ENCODE measurements around the gene NEMP1. TPM values are rescaled to one million over a fixed set of nuclear protein-coding genes. Genes with fewer than 3 reads are reported as not detected.

Gene NEMP1
- total and polyA plus RNA-seq, 2 of the 13 experiments (the other 11 are each of a cell fraction or from before 2014, with no cell fraction given): 11.4 to 12.9 TPM

GRCh38 chr12:57069523-57069922 is 9.1 kb downstream of the NEMP1 start (continued):
- TF ChIP-seq SNAPC4 (CRISPR knock-in tag; IDR thresholded peaks at IDR 0.05) (no peak), ATM (IDR thresholded peaks at IDR 0.05; ENCODE audit: borderline replicate concordance) (no peak), FOXA3 (CRISPR knock-in tag; IDR thresholded peaks at IDR 0.05) (0 out of 2 replicates have a peak, but pooled peaks have one; percentile 11), ZNF326 (CRISPR knock-in tag; IDR thresholded peaks at IDR 0.05; ENCODE audit: borderline replicate concordance) (no peak), DPF2 (CRISPR knock-in tag; IDR thresholded peaks at IDR 0.05; ENCODE audit: borderline replicate concordance, low read depth) (no peak), KLF11 (CRISPR knock-in tag; IDR thresholded peaks at IDR 0.05) (no peak), ZNF576 (CRISPR knock-in tag; IDR thresholded peaks at IDR 0.05) (no peak), PAF1 (CRISPR knock-in tag; IDR thresholded peaks at IDR 0.05) (no peak), RFX1 (IDR thresholded peaks at IDR 0.05) (no peak), EP300 (IDR thresholded peaks at IDR 0.05; ENCODE audit: low read depth in 2 of 2, low read length in 2 of 2) (no peak), EP300 (CRISPR knock-in tag; IDR thresholded peaks at IDR 0.05; ENCODE audit: borderline replicate concordance) (no peak), FOXJ3 (CRISPR knock-in tag; IDR thresholded peaks at IDR 0.05; ENCODE audit: borderline replicate concordance) (no peak), NBN (conservative IDR thresholded peaks at IDR 0.05) (no peak), ZNF691 (CRISPR knock-in tag; IDR thresholded peaks at IDR 0.05; ENCODE audit: borderline replicate concordance, low read depth) (no peak), ZBTB38 (CRISPR knock-in tag; IDR thresholded peaks at IDR 0.05) (no peak), ZMYM2 (CRISPR knock-in tag; IDR thresholded peaks at IDR 0.05) (no peak), SMC3 (IDR thresholded peaks at IDR 0.05; ENCODE audit: low read length) (peak; percentile 99), ZNF577 (CRISPR knock-in tag; IDR thresholded peaks at IDR 0.05; ENCODE audit: borderline replicate concordance, low read depth) (no peak), CC2D1A (CRISPR knock-in tag; IDR thresholded peaks at IDR 0.05) (no peak), SRF (IDR thresholded peaks at IDR 0.05; ENCODE audit: low read depth, low read length) (no peak), RAD51 (IDR thresholded peaks at IDR 0.05; ENCODE audit: borderline replicate concordance) (no peak), HIC2 (CRISPR knock-in tag; IDR thresholded peaks at IDR 0.05; ENCODE audit: low read depth) (no peak), ZNF354B (CRISPR knock-in tag; IDR thresholded peaks at IDR 0.05) (no peak)
- TF ChIP-seq, protein P1, sequence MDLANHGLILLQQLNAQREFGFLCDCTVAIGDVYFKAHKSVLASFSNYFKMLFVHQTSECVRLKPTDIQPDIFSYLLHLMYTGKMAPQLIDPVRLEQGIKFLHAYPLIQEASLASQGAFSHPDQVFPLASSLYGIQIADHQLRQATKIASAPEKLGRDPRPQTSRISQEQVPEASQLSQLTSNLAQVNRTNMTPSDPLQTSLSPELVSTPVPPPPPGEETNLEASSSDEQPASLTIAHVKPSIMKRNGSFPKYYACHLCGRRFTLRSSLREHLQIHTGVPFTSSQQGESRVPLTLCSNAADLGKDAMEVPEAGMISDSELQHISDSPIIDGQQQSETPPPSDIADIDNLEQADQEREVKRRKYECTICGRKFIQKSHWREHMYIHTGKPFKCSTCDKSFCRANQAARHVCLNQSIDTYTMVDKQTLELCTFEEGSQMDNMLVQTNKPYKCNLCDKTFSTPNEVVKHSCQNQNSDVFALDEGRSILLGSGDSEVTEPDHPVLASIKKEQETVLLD (CRISPR knock-in tag; IDR thresholded peaks at IDR 0.05; ENCODE audit: low read depth): no peak

Data from HepG2 (cell line).